ENCODE measurements around the gene CNN1.
"Not testable (repeated sequence)": the region's sequence is repeated elsewhere in the genome, so short reads cannot be mapped to it uniquely, and the experiment has no call there.

Gene CNN1

GRCh38 chr19:11566164-11566563 lies 27.5 kb downstream of the CNN1 start:
- no peak for DNase-seq (ENCODE audit: low read depth in 2 of 2)

- DNase-seq (ENCODE audit: low read depth in 2 of 2), result no peak
Observed at GRCh38 chr19:11570039-11570462, 31.4 kb downstream of the CNN1 start.

DNA sequence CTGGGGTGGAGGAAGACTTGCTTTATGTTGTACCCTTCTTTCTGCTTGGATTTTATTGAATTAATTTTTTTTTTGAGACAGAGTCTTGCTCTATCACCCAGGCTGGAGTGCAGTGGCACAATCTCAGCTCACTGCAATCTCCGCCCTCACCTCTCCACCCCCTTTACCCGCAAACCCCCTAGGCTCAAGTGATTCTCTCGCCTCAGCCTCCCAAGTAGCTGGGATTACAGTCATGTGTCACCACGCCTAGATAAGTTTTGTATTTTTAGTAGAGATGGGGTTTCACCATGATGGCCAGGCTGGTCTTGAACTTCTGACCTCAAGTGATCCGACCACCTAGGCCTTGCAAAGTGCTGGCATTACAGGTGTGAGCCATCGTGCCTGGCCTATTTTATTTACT lies 34.7 kb downstream of the CNN1 start:
- DNase-seq (ENCODE audit: low read depth in 2 of 2), result not testable (repeated sequence)

- not testable (repeated sequence) for DNase-seq (ENCODE audit: low read depth in 2 of 2)
Observed at GRCh38 chr19:11573763-11574162, 35.1 kb downstream of the CNN1 start.

DNA sequence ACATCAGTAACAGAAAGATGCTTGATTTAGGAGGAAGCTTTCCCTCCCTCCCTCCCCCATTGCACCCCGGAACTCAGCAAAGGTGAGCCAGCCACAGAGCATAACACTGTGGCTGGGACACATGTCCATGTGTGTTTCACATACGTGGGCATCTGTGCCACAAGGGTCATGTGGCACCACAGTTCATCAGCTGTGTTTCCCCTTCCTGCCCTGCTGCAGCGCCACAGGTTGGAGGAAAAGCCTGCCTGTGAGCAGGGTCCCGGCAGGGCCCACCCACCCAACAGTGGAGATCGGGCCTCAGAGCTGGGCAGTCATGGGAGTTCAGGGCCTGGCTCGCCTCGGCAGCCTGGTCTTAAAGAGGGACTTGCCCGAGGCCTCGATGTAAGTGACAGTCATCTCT lies 36.0 kb downstream of the CNN1 start:
- no peak for DNase-seq (ENCODE audit: low read depth in 2 of 2)

DNA sequence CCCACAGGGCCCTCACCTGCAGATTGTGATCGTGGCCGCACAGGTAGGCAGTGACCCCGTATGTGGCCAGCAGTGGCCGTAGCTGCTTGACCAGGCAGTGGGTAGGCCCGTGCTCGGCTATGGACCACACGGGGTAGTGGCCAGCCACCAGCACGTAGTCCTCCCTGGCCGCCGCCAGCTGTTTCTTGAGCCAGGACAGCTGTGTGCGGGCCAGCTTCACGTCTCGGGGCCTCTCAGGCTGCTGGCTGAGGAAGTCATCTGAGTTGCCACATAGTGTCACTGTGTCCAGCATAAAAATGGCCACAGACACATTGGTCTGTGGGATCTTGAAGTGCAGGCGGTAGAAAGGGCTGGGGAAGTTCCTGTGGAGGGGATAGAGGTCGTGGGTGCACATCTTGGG lies 37.6 kb downstream of the CNN1 start:
- no peak for DNase-seq (ENCODE audit: low read depth in 2 of 2)

DNA sequence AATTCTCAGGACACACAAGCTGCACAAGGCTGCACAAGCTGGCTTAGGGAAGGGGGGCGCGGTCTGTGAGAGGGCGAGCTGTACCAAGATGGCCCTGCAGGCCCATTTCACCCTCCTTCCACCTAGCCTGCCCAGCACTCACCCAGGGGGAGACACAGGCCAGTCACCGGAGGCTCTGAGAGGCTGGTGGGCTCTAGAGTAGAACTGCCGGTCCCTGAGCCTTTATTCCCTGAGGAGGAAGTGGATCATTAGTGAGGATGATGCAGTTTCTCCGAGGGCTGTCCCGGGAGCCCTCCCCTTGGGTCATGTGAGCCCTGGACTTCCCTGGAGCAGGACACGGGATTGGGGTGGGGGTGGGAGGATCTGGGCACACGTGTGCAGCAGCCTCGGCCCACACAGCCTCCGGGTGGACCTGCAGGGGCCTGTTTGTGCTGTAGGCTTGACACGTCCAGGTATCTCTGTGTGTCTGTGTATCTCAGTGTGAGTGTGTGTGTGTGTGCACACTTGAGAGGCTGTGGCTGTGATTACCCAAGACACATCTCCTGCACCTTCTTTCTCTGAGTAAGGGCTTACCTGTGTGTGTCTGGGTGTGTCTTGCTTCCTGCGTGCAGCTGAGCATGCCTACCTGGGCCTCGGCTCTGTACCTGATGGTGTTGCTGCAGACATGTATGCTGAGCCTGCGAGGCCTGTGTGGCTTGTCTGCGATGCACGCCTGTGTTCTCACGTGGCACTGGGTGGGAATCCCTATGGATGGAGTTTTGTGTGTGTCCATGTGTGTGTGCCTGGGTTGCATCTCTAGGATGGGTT lies 39.0 kb downstream of the CNN1 start, which contains the start of gene ACP5:
Gene ACP5 (minus strand): TSS at position 195 of the 807 bp plus-strand sequence. CDS start 328 bp downstream, outside the sequence.
- no peak for DNase-seq (ENCODE audit: low read depth in 2 of 2)

DNA sequence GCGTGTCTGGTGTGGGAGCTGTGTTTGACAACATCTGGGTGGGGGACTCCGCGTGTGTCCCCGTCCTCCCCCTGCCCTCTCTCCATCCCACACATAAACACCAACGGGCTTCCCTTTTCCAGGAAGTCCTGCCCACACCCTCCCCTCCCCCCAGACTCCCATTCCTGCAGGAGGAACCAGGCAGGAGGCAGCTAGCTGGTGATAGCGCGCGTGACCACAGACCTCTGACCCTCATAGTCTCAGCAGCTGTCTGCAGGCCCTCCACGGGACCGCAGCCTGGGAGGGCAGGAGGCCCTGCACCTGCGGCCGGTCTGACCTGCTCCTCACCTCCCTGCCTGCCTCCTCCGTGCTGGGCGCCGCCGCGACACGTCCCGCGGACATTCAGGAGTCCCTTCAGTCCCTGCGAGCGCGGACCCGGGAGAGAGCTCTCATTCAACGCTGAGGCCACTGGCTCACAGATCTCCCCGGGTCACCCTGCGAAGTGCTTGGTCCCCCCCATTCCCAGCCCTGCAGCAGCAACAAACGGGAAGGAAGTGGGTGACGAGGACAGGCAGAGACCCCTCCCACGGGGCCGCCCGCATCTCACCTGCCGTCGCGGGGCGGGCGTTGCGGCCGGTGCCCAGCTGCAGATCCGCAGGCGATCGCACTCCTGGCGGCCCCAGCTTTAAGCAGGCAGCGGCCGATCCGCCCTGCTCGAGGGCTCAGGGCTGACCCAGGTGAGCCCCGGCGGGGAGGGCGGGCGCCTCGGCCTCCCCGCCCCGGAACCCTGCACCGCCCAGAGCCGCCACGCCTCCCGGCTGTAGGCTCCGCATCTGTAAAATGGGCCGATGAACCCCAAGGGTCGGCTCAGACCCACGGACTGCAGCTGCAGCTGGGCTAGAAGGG lies 39.8 kb downstream of the CNN1 start:
- no peak for DNase-seq (ENCODE audit: low read depth in 2 of 2)

GRCh38 chr19:11580116-11580515 lies 41.5 kb downstream of the CNN1 start:
- no peak for DNase-seq (ENCODE audit: low read depth in 2 of 2)

GRCh38 chr19:11581740-11582139 lies 43.1 kb downstream of the CNN1 start:
- no peak for DNase-seq (ENCODE audit: low read depth in 2 of 2)

DNA sequence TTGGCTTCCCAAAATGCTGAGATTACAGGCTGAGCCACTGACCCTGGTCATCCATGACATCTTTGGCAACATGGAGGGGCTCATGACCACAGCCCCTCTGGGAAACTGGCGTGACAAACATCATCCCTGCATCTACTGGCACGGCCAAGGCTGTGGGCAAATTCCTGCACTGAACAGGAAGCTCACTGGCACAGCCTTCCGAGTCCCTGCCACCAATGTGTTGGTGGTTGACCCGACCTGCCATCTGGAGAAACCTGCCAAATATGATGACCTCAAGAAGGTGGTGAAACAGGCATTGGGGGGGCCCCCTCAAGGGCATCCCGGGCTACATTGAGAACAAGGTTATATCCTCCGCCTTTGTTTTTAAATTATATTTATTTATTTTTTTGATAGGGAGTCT lies 47.7 kb downstream of the CNN1 start:
- no peak for DNase-seq (ENCODE audit: low read depth in 2 of 2)

- DNase-seq (ENCODE audit: low read depth in 2 of 2), result peak; percentile 55 to 58
Observed at GRCh38 chr19:11587302-11587974, 48.8 kb downstream of the CNN1 start.

GRCh38 chr19:11587975-11588631 lies 49.5 kb downstream of the CNN1 start:
- no peak for DNase-seq (ENCODE audit: low read depth in 2 of 2)

DNA sequence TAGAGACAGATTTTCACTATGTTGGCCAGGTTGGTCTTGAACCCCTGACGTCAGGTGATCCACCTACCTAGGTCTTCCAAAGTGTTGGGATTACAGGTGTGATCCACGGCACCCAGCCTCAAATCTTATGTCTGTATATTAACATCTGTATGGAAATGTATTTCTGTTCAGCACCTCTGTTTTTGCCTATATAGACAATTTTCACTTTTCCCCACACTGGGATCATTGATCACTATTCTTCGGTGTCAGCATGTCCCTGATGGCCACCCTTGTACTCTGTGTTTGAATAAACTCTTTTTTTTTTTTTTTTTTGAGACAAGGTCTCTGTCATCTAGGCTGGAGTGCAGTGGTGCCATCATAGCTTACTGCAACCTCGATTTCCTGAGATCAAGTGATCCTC lies 55.4 kb downstream of the CNN1 start:
- DNase-seq (ENCODE audit: low read depth in 2 of 2), result no peak

DNA sequence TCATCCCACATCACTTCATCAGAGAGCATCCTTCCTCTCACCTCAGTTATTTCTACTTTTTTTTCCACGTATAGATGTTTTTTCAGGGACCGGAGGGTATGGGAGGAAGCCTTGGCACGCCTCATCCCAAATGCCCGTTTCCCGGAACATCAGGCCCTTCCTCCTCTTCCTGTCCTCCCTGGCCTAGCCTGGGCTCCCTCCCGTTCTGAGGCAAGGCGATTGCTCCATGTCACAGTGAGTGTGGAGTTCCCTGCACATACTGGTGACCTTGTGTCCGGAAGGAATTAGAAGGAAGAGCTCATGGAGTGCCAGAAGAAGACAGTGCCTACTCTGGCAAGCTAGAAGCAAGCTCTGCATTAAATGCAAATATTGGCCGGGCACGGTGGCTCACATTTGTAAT lies 57.5 kb downstream of the CNN1 start:
- DNase-seq (ENCODE audit: low read depth in 2 of 2), result no peak

GRCh38 chr19:11597202-11598102 lies 58.8 kb downstream of the CNN1 start, which contains the start of gene ZNF627:
Gene ZNF627 (plus strand): TSS chr19:11597483. CDS start chr19:11597628, 145 bp downstream.
- DNase-seq (ENCODE audit: low read depth in 2 of 2), result peak; percentile 94 to 98

GRCh38 chr19:11598103-11598483 lies 59.4 kb downstream of the CNN1 start:
- DNase-seq (ENCODE audit: low read depth in 2 of 2), result no peak

GRCh38 chr19:11598746-11599145 lies 60.1 kb downstream of the CNN1 start:
- DNase-seq (ENCODE audit: low read depth in 2 of 2), result no peak

GRCh38 chr19:11599704-11600103 lies 61.1 kb downstream of the CNN1 start:
- DNase-seq (ENCODE audit: low read depth in 2 of 2), result not testable (repeated sequence)
